22Rv1 (cell line): Measurements from ENCODE around the gene RBKS.

Experiments
- ZFX ChIP-seq: fragments of 450-650 bp; IDR thresholded peaks from 2 replicates; pipeline ENCODE4 v1.6.1; 2017; ENCODE audit warnings: antibody characterized with exemption, borderline replicate concordance
- TF ChIP-seq, protein P1 (sequence below): fragments of 450-650 bp; IDR thresholded peaks from 2 replicates; pipeline ENCODE4 v1.5.1; 2017; ENCODE audit warnings: mild to moderate bottlenecking

DNA sequence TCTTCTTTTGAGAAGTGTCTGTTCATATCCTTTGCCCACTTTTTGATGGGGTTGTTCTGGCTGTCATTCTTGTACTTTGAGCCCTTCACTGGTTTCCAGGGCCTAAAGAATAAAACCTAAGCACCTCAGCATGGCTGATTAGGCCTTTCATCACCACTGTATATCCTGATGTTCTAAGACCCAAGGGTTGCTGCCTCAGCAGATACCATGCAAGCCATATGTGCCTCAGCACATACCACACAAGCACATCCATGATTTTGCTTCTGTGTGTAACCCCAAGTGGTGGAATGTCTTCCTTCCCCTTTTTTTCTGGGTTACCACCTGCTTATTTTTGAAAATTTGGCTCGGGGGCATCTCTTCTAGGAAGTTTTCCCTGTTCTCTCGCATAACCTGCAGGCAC, 11.4 kb downstream of the RBKS start:
- TF ChIP-seq, protein P1, sequence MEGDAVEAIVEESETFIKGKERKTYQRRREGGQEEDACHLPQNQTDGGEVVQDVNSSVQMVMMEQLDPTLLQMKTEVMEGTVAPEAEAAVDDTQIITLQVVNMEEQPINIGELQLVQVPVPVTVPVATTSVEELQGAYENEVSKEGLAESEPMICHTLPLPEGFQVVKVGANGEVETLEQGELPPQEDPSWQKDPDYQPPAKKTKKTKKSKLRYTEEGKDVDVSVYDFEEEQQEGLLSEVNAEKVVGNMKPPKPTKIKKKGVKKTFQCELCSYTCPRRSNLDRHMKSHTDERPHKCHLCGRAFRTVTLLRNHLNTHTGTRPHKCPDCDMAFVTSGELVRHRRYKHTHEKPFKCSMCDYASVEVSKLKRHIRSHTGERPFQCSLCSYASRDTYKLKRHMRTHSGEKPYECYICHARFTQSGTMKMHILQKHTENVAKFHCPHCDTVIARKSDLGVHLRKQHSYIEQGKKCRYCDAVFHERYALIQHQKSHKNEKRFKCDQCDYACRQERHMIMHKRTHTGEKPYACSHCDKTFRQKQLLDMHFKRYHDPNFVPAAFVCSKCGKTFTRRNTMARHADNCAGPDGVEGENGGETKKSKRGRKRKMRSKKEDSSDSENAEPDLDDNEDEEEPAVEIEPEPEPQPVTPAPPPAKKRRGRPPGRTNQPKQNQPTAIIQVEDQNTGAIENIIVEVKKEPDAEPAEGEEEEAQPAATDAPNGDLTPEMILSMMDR, result no peak
- TF ChIP-seq ZFX, result no peak
